Vagina (tissue), 2 donors: ENCODE results near the gene EIF1AY. TPM values are rescaled to one million over a fixed set of nuclear protein-coding genes. Genes with fewer than 3 reads are reported as not detected.

ENCODE experiments used
- DNase-seq, 2 donors: peaks; one replicate each; pipeline ENCODE4 v3.0.0-alpha.2; 2017; ENCODE audit errors: extremely low spot score in 2 of 2
- H3K27ac ChIP-seq: fragments of 200-600 bp; sonication (generic); one replicate; pipeline ENCODE4 v1.5.1; 2019
- H3K27me3 ChIP-seq: fragments of 200-600 bp; sonication (generic); one replicate; pipeline ENCODE4 v1.5.1; 2019
- H3K36me3 ChIP-seq, 2 donors: fragments of 200-600 bp; sonication (generic); one replicate each; pipeline ENCODE4 v1.5.1; 2017 to 2019
- H3K4me1 ChIP-seq: fragments of 200-600 bp; sonication (generic); one replicate; pipeline ENCODE4 v1.5.1; 2019
- H3K4me3 ChIP-seq, 2 donors: fragments of 200-600 bp; sonication (generic); 1 replicate in 1 of 2; 2 replicates in 1 of 2; pipeline ENCODE4 v1.5.1; 2016 to 2019
- H3K9me3 ChIP-seq: fragments of 200-600 bp; sonication (generic); one replicate; pipeline ENCODE4 v1.5.1; 2019
- POLR2A ChIP-seq, 2 donors: fragments of 450-650 bp; IDR thresholded peaks; one replicate each; pipeline ENCODE4 v1.6.1; 2017; ENCODE audit warnings: antibody characterized with exemption in 2 of 2, mild to moderate bottlenecking in 2 of 2, moderate library complexity in 2 of 2
- POLR2AphosphoS5 ChIP-seq, 2 donors: sonication (generic); formaldehyde crosslinking; IDR thresholded peaks; one replicate each; pipeline ENCODE4 v1.9.0; 2017; ENCODE audit warnings: antibody characterized with exemption in 2 of 2, mild to moderate bottlenecking in 2 of 2, low read depth in 1 of 2; ENCODE audit not compliant: insufficient read depth in 1 of 2
- intact Hi-C: fragments of 100-400 bp; cut with DNase I; formaldehyde crosslinking; loops from one replicate; pipeline ENCODE4 v1.15.1; 2023
- total RNA-seq: library from RNA; depleted of rRNA; stranded (reverse); fragments of >200 nt; gene quantifications from one replicate; pipeline ENCODE4 v1.2.3, GENCODE V29; 2016
- TF ChIP-seq, protein P1 (sequence below), 3 experiments: fragments of 450-650 bp in 2 of 3; fragments of 200-600 bp in 1 of 3; sonication (generic) in 1 of 3; IDR thresholded peaks; one replicate each; pipeline ENCODE4 v1.5.1; 2017 to 2019; ENCODE audit warnings: antibody characterized with exemption in 3 of 3, mild to moderate bottlenecking in 2 of 3, moderate library complexity in 2 of 3

The EIF1AY gene, protein sequence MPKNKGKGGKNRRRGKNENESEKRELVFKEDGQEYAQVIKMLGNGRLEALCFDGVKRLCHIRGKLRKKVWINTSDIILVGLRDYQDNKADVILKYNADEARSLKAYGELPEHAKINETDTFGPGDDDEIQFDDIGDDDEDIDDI
- not detected for total RNA-seq

- H3K27ac ChIP-seq, result no peak within 1 kb of the TSS
- DNase-seq, result no peak
- H3K4me1 ChIP-seq, result no peaks in the 10 kb centered on the region
- no peaks in the 10 kb centered on the region for H3K9me3 ChIP-seq
- no peaks in the 10 kb centered on the region for H3K27me3 ChIP-seq
- intact Hi-C loops, result no loop called here
- TF ChIP-seq POLR2A (IDR thresholded peaks at IDR 0.05) (no peak), POLR2AphosphoS5 (IDR thresholded peaks at IDR 0.05; ENCODE audit: insufficient read depth in 1 of 2, low read depth in 1 of 2) (no peak)
- TF ChIP-seq, protein P1, sequence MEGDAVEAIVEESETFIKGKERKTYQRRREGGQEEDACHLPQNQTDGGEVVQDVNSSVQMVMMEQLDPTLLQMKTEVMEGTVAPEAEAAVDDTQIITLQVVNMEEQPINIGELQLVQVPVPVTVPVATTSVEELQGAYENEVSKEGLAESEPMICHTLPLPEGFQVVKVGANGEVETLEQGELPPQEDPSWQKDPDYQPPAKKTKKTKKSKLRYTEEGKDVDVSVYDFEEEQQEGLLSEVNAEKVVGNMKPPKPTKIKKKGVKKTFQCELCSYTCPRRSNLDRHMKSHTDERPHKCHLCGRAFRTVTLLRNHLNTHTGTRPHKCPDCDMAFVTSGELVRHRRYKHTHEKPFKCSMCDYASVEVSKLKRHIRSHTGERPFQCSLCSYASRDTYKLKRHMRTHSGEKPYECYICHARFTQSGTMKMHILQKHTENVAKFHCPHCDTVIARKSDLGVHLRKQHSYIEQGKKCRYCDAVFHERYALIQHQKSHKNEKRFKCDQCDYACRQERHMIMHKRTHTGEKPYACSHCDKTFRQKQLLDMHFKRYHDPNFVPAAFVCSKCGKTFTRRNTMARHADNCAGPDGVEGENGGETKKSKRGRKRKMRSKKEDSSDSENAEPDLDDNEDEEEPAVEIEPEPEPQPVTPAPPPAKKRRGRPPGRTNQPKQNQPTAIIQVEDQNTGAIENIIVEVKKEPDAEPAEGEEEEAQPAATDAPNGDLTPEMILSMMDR (IDR thresholded peaks at IDR 0.05), result no peak
- no peak within 1 kb of the TSS for H3K4me3 ChIP-seq
- H3K36me3 ChIP-seq, result no peaks in the 10 kb centered on the region
Measured at GRCh38 chrY:20575531-20576121, at the start of gene EIF1AY. Gene EIF1AY (plus strand): TSS chrY:20575776. CDS start chrY:20575872, 96 bp downstream.

DNA sequence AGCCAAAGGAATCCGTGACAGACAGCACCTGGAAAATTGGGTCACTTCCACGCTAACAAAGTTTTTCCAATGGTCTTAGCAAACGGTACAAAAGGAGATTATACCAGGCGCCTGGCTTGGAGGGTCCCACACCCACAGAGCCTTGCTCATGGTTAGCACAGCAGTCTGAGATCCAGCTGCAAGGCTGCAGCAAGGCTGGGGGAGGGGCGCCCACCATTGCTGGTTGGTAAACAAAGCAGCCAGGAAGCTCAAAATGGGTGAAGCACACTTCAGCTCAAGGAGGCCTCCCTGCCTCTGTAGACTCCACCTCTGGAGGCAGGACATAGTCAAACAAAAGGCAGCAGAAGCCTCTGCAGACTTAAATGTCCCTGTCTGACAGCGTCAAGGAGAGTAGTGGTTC lies 47.1 kb upstream of the EIF1AY start:
- Histone ChIP-seq H3K27ac (no peak overlapping the region), H3K4me1 (no peaks in the 10 kb centered on the region), H3K4me3 (no peak overlapping the region), H3K36me3 (no peaks in the 10 kb centered on the region), H3K27me3 (no peaks in the 10 kb centered on the region), H3K9me3 (no peaks in the 10 kb centered on the region)
- intact Hi-C loops, result no loop called here
- TF ChIP-seq, protein P1 (IDR thresholded peaks at IDR 0.05), result no peak
- TF ChIP-seq POLR2A (IDR thresholded peaks at IDR 0.05) (no peak), POLR2AphosphoS5 (IDR thresholded peaks at IDR 0.05; ENCODE audit: insufficient read depth in 1 of 2, low read depth in 1 of 2) (no peak)
- DNase-seq, result no peak

GRCh38 chrY:20538186-20538585 lies 37.4 kb upstream of the EIF1AY start:
- Histone ChIP-seq H3K4me3 (no peak overlapping the region), H3K36me3 (no peaks in the 10 kb centered on the region), H3K4me1 (no peaks in the 10 kb centered on the region), H3K27me3 (no peaks in the 10 kb centered on the region), H3K9me3 (no peaks in the 10 kb centered on the region), H3K27ac (no peak overlapping the region)
- TF ChIP-seq POLR2A (IDR thresholded peaks at IDR 0.05) (no peak), POLR2AphosphoS5 (IDR thresholded peaks at IDR 0.05; ENCODE audit: insufficient read depth in 1 of 2, low read depth in 1 of 2) (no peak)
- TF ChIP-seq, protein P1 (IDR thresholded peaks at IDR 0.05), result no peak
- DNase-seq, result no peak
- intact Hi-C loops, result no loop called here

DNA sequence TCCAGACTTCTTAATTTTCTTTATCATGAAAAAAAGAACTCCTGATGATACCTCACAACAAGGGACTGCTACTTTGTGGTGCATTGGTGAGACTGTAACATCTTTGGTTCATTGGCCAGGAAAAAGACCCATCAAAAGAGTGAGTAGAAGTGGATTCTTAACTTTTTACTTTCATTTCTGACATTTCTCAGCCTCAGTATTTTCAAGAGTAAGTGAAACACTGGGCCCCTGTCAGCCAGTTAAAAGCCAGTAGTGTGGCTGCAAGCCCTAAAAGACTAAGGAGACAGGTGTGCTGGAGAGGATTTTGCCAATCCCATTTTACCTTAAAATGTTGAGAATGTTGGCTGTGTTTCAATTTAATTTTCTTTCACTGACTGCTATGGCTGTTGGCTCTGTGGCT lies 36.6 kb upstream of the EIF1AY start:
- intact Hi-C loops, result no loop called here
- Histone ChIP-seq H3K36me3 (no peaks in the 10 kb centered on the region), H3K4me3 (no peak overlapping the region), H3K9me3 (no peaks in the 10 kb centered on the region), H3K27me3 (no peaks in the 10 kb centered on the region), H3K27ac (no peak overlapping the region), H3K4me1 (no peaks in the 10 kb centered on the region)
- TF ChIP-seq POLR2A (IDR thresholded peaks at IDR 0.05), result no peak
- TF ChIP-seq, protein P1 (IDR thresholded peaks at IDR 0.05), result no peak
- DNase-seq, result no peak

GRCh38 chrY:20544451-20544960 lies 31.1 kb upstream of the EIF1AY start:
- H3K9me3 ChIP-seq, result no peaks in the 10 kb centered on the region
- DNase-seq, result no peak
- H3K27ac ChIP-seq, result no peak overlapping the region
- no peaks in the 10 kb centered on the region for H3K27me3 ChIP-seq
- H3K4me1 ChIP-seq, result no peaks in the 10 kb centered on the region
- H3K36me3 ChIP-seq, result no peaks in the 10 kb centered on the region
- TF ChIP-seq POLR2AphosphoS5 (IDR thresholded peaks at IDR 0.05; ENCODE audit: insufficient read depth in 1 of 2, low read depth in 1 of 2) (no peak), POLR2A (IDR thresholded peaks at IDR 0.05) (no peak)
- TF ChIP-seq, protein P1 (IDR thresholded peaks at IDR 0.05), result no peak
- no peak overlapping the region for H3K4me3 ChIP-seq
- intact Hi-C loops, result no loop called here
